GM10266 (cell line): ENCODE measurements around the gene SOX5.

Source experiments
- DNase-seq: peaks from one replicate; pipeline ENCODE4 v3.0.0; 2012; ENCODE audit errors: extremely low spot score
- CTCF ChIP-seq: IDR thresholded peaks from 2 replicates; pipeline ENCODE4 v1.5.1; 2012; ENCODE audit warnings: mild to moderate bottlenecking, low read depth; ENCODE audit not compliant: control insufficient read depth, insufficient read depth; ENCODE audit errors: missing control alignments

The SOX5 gene

DNA sequence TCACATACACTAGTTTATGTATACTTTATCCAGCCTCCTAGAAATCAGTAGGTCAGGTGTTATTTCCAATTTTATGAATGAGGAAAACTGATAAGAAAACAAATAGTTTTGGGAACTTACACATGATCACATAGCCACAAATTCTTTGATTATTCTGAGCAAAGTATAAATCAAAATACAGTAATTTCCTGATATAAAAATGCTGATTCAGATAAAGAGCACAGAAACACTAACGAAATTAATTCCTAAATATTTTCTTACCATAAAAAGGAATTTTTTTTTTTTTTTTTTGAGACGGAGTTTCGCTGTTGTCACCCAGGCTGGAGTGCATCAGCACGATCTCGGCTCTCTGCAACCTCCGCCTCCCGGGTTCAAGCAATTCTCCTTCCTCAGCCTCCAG, 275.4 kb downstream of the SOX5 start:
- TF ChIP-seq CTCF, result no peak
- no peak for DNase-seq

DNA sequence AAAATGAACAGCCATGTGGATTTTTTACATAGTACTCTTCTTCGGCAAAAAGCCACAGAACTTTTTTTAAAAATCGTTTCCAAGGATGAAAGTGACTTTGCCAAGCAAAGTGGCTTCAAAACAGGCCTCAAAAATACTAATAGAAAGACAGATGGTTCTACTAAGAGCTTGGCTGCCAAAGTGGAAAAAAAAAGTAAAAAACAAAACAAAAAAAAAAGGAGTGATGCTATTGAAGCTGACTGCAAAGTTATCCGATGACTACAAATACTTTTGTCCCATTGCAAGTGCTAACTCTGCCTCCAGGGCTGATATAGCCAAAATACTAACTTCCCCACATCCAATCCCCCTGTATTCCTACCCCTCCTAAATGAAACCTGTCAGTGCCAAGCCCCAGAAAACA, 277.6 kb downstream of the SOX5 start:
- no peak for DNase-seq
- TF ChIP-seq CTCF, result no peak

- no peak for DNase-seq
- no peak for TF ChIP-seq CTCF
Observed at GRCh38 chr12:23670684-23671083, 278.8 kb downstream of the SOX5 start.

- no peak for TF ChIP-seq CTCF
- DNase-seq, result no peak
Observed at GRCh38 chr12:23669691-23670090, 279.8 kb downstream of the SOX5 start.

DNA sequence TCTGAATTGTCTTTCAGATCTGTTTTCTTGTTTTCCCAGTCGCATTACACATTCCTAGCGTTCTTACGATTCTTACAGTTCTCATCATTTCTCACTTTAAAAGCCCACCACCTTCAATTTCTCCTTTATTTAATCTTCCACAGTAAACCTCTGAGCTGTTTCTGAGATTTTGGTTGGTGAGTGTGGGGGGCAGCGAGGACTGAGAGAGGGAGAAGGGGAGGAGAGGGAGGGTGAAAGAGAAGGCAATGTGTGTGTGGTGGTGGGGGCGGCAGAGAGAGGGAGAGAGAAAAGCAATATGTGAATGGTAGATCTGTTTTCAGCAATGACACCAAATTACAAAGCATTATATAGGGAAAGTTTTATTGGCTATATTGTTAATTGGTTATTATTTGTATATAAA, 282.6 kb downstream of the SOX5 start:
- DNase-seq, result no peak
- no peak for TF ChIP-seq CTCF

GRCh38 chr12:23662966-23663365, 286.5 kb downstream of the SOX5 start:
- DNase-seq, result no peak
- TF ChIP-seq CTCF, result no peak

- DNase-seq, result no peak
- TF ChIP-seq CTCF, result no peak
Observed at GRCh38 chr12:23659131-23659530, 290.3 kb downstream of the SOX5 start.

- DNase-seq, result no peak
- no peak for TF ChIP-seq CTCF
Observed at GRCh38 chr12:23657598-23657997, 291.9 kb downstream of the SOX5 start.
